Natural killer cell (primary cell): Measurements from ENCODE around the gene HYAL3. TPM values are rescaled to one million over a fixed set of nuclear protein-coding genes. Genes with fewer than 3 reads are reported as not detected.

Experiments
- ATAC-seq, 3 donors: fragments of 150-1000 bp in 2 of 3; fragments of 200-7000 bp in 1 of 3; cut with Tn5 transposase; 1 replicate in 1 of 3; 2 replicates in 2 of 3; pipeline ENCODE4 v1.10.0; 2021; ENCODE audit warnings: mild to moderate bottlenecking in 2 of 3, moderate library complexity in 2 of 3
- DNase-seq, 2 donors: peaks; one replicate each; pipeline versions ENCODE4 v3.0.0 to v3.0.0-alpha.2; 2013 to 2021; ENCODE audit warnings: mixed read lengths in 1 of 2
- H3K27ac ChIP-seq: one replicate; pipeline ENCODE4 v1.5.1; 2013; ENCODE audit warnings: mild to moderate bottlenecking, low read length
- H3K27me3 ChIP-seq: one replicate; pipeline ENCODE4 v1.6.1; 2013; ENCODE audit warnings: low read length; ENCODE audit not compliant: control insufficient read depth, insufficient read depth
- H3K36me3 ChIP-seq: one replicate; pipeline ENCODE4 v1.6.1; 2013; ENCODE audit warnings: low read length; ENCODE audit not compliant: control insufficient read depth, insufficient read depth
- H3K4me1 ChIP-seq: one replicate; pipeline ENCODE4 v1.6.1; 2013; ENCODE audit warnings: low read length; ENCODE audit not compliant: control insufficient read depth, insufficient read depth
- H3K4me3 ChIP-seq: one replicate; pipeline ENCODE4 v1.5.1; 2013; ENCODE audit warnings: low read length
- H3K9me3 ChIP-seq: one replicate; pipeline ENCODE4 v1.6.1; 2013; ENCODE audit warnings: low read length; ENCODE audit not compliant: control insufficient read depth, insufficient read depth
- H3K27ac Mint-ChIP-seq, 2 donors: one replicate each; pipeline ENCODE4 v1.8.0; 2022; ENCODE audit warnings: mild to moderate bottlenecking in 2 of 2, mixed read lengths in 2 of 2, moderate library complexity in 1 of 2
- H3K27me3 Mint-ChIP-seq, 2 donors: one replicate each; pipeline ENCODE4 v1.8.0; 2022; ENCODE audit warnings: low read depth in 2 of 2, mixed read lengths in 2 of 2
- H3K36me3 Mint-ChIP-seq: one replicate; pipeline ENCODE4 v1.8.0; 2022; ENCODE audit warnings: mixed read lengths
- H3K4me1 Mint-ChIP-seq, 2 donors: one replicate each; pipeline ENCODE4 v1.8.0; 2022; ENCODE audit warnings: mixed read lengths in 2 of 2
- H3K4me3 Mint-ChIP-seq: one replicate; pipeline ENCODE4 v1.8.0; 2022; ENCODE audit warnings: mild to moderate bottlenecking, moderate library complexity, mixed read lengths
- H3K9me3 Mint-ChIP-seq, 2 donors: one replicate each; pipeline ENCODE4 v1.8.0; 2022; ENCODE audit warnings: mixed read lengths in 2 of 2
- CTCF ChIP-seq: fragments of 200-600 bp; IDR thresholded peaks from one replicate; pipeline ENCODE4 v1.8.0; 2022; ENCODE audit warnings: antibody characterized with exemption
- WGBS: methylation state at CpG from one replicate; pipeline ENCODE4 v1.1.7; 2013; ENCODE audit warnings: missing lambda C conversion rate; ENCODE audit not compliant: insufficient coverage; 5-methylcytosine and 5-hydroxymethylcytosine counted together
- intact Hi-C: fragments of 100-400 bp; cut with micrococcal nuclease; formaldehyde crosslinking; loops from one replicate; pipeline ENCODE4 v1.14.2; 2022
- total RNA-seq, 4 donors: library from RNA; stranded (reverse); fragments of 120-200 nt in 1 of 4; gene quantifications; one replicate each; pipeline versions ENCODE4 v1.2.3 to v1.2.4, GENCODE V29; 2013 to 2022

HYAL3 gene
- total RNA-seq, 3 donors from 2014 or later (not counting 1 experiment from before 2014, with no cell fraction given): 0.93 to 2.0 (median 1.2) TPM

GRCh38 chr3:50322386-50323091 is 23.3 kb upstream of the HYAL3 start, which contains the start of gene HYAL2:
TSS of gene HYAL2 (minus strand) at chr3:50322745. CDS start at chr3:50320489, 2,256 bp downstream.
- H3K4me1 ChIP-seq: peaks cover 61% of the 10 kb centered on the region
- peak within 1 kb of the TSS; percentile 91 for H3K27ac ChIP-seq
- Mint-ChIP-seq H3K27ac (peak within 1 kb of the TSS; percentile 74 to 87), H3K4me3 (peak within 1 kb of the TSS; percentile 85), H3K36me3 (no peaks in the 10 kb centered on the region), H3K27me3 (no peaks in the 10 kb centered on the region), H3K9me3 (no peaks in the 10 kb centered on the region), H3K4me1 (peaks cover 12 to 49% of the 10 kb centered on the region in 2 donors)
- H3K36me3 ChIP-seq: peaks cover 8% of the 10 kb centered on the region
- 81% methylated on average over 31 of the region's 31 CpGs for WGBS
- TF ChIP-seq CTCF: no peak
- ATAC-seq (no peak), DNase-seq (no peak)
- no peaks in the 10 kb centered on the region for H3K27me3 ChIP-seq
- H3K4me3 ChIP-seq: peak within 1 kb of the TSS; percentile 66
- intact Hi-C loops: no loop called here
- H3K9me3 ChIP-seq: no peaks in the 10 kb centered on the region

GRCh38 chr3:50322115-50322385 is 22.8 kb upstream of the HYAL3 start:
- H3K36me3 Mint-ChIP-seq: no peaks in the 10 kb centered on the region
- DNase-seq (no peak), ATAC-seq (no peak)
- Histone ChIP-seq H3K4me3 (peak overlapping the region; percentile 66), H3K27me3 (no peaks in the 10 kb centered on the region), H3K36me3 (peaks cover 8% of the 10 kb centered on the region), H3K4me1 (peaks cover 61% of the 10 kb centered on the region), H3K27ac (peak overlapping the region; percentile 91), H3K9me3 (no peaks in the 10 kb centered on the region)
- peaks cover 12 to 45% of the 10 kb centered on the region in 2 donors for H3K4me1 Mint-ChIP-seq
- 64% methylated on average over 14 of the region's 14 CpGs for WGBS
- intact Hi-C loops: no loop called here
- peak; percentile 0 for TF ChIP-seq CTCF
- H3K27me3 Mint-ChIP-seq: no peaks in the 10 kb centered on the region
- no peak overlapping the region for H3K27ac Mint-ChIP-seq
- peak overlapping the region; percentile 31 for H3K4me3 Mint-ChIP-seq
- H3K9me3 Mint-ChIP-seq: no peaks in the 10 kb centered on the region

DNA sequence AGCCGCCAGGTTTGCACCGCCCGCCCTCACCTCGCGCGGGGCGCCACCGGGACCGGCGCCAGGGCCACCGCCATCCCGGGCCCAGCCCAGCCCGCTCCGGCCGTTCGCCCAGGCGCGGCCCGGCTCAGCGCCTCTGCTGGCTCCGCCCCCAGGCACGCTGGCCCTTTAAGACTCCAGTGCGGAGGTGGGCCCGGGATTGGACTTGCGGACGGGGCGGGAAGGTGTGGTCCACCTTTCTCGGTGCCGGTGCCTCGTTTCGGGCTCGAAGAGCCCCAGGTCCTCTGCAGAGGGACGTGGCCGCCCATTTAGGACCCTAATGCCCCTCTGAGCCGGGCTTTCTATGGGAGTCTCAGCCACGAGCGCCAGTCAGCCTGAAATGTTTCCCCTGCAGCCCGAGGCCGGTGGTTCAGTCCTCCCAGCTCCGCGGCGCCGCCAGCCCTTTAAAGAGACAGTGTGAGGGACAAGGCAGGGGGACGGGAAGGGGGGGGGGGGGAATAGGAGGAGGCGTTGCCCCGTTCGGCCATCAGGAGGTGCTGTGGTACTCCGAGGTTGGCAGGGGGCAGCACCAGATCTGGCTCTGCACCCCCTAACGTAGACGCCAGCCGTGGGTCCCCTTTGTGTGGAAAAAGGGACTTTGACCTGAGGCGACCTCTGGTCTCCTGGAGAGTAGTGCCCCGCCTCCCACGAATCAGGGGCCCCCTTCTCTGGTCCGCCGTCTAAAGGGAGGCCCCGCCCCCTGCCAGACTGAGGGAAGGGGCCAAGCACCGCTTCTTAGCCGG is 22.3 kb upstream of the HYAL3 start:
- WGBS: 1% methylated on average over 58 of the region's 59 CpGs
- no peaks in the 10 kb centered on the region for H3K36me3 Mint-ChIP-seq
- peak; percentile 81 to 88 for DNase-seq
- Histone ChIP-seq H3K4me1 (peaks cover 61% of the 10 kb centered on the region), H3K27me3 (no peaks in the 10 kb centered on the region), H3K36me3 (peaks cover 8% of the 10 kb centered on the region), H3K9me3 (no peaks in the 10 kb centered on the region), H3K4me3 (peak overlapping the region; percentile 66), H3K27ac (peak overlapping the region; percentile 91)
- peak overlapping the region; percentile 74 to 87 for H3K27ac Mint-ChIP-seq
- H3K4me1 Mint-ChIP-seq: peaks cover 17 to 47% of the 10 kb centered on the region in 2 donors
- intact Hi-C loops: loop anchor here (2.0 kb wide), 1 partner anchor 15 kb away; no protein-coding TSS in a partner anchor
- H3K27me3 Mint-ChIP-seq: no peaks in the 10 kb centered on the region
- peak; percentile 78 to 87 (median 83) for ATAC-seq
- H3K9me3 Mint-ChIP-seq: no peaks in the 10 kb centered on the region
- peak; percentile 46 for TF ChIP-seq CTCF
- peak overlapping the region; percentile 85 for H3K4me3 Mint-ChIP-seq
